ENCODE results near the gene P3H4. TPM values are rescaled to one million over a fixed set of nuclear protein-coding genes. Genes with fewer than 3 reads are reported as not detected.

Gene P3H4
- total and polyA plus RNA-seq, 2 of the 4 experiments (the other 2 are of a cell fraction) = 21.5 to 66.7 TPM

DNA sequence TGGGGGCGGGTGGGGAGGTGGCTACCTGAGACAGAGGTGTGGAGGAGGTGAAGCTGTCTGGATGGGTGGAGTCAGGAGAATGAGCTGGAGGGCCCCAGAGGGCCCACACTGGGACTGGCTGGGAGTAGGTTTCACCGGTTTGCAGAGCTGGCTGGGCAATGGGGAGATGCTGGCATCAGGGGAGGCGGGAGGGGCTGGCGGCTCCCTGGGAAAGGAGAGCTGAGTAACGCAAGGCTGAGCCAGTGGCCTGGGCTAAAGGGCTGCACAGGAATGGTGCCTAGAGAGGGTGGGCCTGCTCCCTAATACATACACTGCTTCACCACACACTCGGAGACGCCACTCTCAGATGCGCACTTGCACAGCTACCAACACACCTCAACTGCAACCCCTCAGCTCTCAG lies 12.4 kb downstream of the P3H4 start:
- in situ Hi-C loops (cut with MboI; ENCODE audit: low sequenced_read_pairs) = no loop called here
- no peak overlapping the region for H2AFZ ChIP-seq (replicated peaks; ENCODE audit: low read length, poor library complexity)
- no peaks in the 10 kb centered on the region for H3K27me3 ChIP-seq (ENCODE audit: control insufficient read depth, insufficient read depth, low read length)
- 90% methylated on average over 5 of the region's 8 CpGs; no CpG with 5 or more reads in 1 of the 2 experiments for WGBS, 2 experiments (ENCODE audit: extremely low coverage in 2 of 2, insufficient read length in 1 of 2)
- no peak overlapping the region for H3K23ac ChIP-seq (ENCODE audit: low read depth, low read length)
- H3K56ac ChIP-seq (ENCODE audit: extremely low read depth, insufficient read depth, low read length) = no peak overlapping the region
- H3K27ac ChIP-seq (ENCODE audit: insufficient read depth, low read length) = no peak overlapping the region
- H4K20me1 ChIP-seq (ENCODE audit: insufficient read depth, low read length) = no peaks in the 10 kb centered on the region
- H3K4ac ChIP-seq (ENCODE audit: low read depth, low read length) = no peak overlapping the region
- no peak overlapping the region for H3K9ac ChIP-seq (ENCODE audit: low read depth, low read length)
- no peak overlapping the region for H4K8ac ChIP-seq (ENCODE audit: low read depth in 2 of 2, low read length in 2 of 2)
- BruUV-seq (replicated peaks) = no TSS peak
- no peak overlapping the region for H3K18ac ChIP-seq (ENCODE audit: low read depth, low read length)
- H2BK20ac ChIP-seq (ENCODE audit: low read depth, low read length) = no peak overlapping the region
- no peak overlapping the region for H2BK15ac ChIP-seq (ENCODE audit: low read depth, low read length)
- H2AK9ac ChIP-seq (replicated peaks; ENCODE audit: low read depth, low read length, poor library complexity) = no peak overlapping the region
- ATAC-seq (ENCODE audit: low read depth) = no peak
- TF ChIP-seq FOS (IDR thresholded peaks at IDR 0.05; ENCODE audit: low read depth, low read length) (no peak), POLR2A (IDR thresholded peaks at IDR 0.05; ENCODE audit: low read depth, low read length) (no peak), MXI1 (IDR thresholded peaks at IDR 0.05; ENCODE audit: borderline replicate concordance, low read depth, low read length) (no peak), CHD1 (IDR thresholded peaks at IDR 0.05; ENCODE audit: low read depth, low read length) (no peak), SMC3 (IDR thresholded peaks at IDR 0.05; ENCODE audit: low read depth, low read length) (no peak), NFE2L2 (IDR thresholded peaks at IDR 0.05; ENCODE audit: low read depth, low read length) (no peak), RCOR1 (IDR thresholded peaks at IDR 0.05; ENCODE audit: insufficient replicate concordance, low read length) (no peak), RFX5 (IDR thresholded peaks at IDR 0.05; ENCODE audit: low read depth, low read length) (no peak), RAD21 (IDR thresholded peaks at IDR 0.05; ENCODE audit: low read length) (no peak), MAFK (IDR thresholded peaks at IDR 0.05; ENCODE audit: low read depth, low read length) (no peak), BHLHE40 (IDR thresholded peaks at IDR 0.05; ENCODE audit: low read depth, low read length) (no peak), CEBPB (IDR thresholded peaks at IDR 0.05; ENCODE audit: low read depth, low read length) (no peak), MAZ (IDR thresholded peaks at IDR 0.05; ENCODE audit: borderline replicate concordance, low read depth, low read length) (no peak)
- TF ChIP-seq, protein P1, sequence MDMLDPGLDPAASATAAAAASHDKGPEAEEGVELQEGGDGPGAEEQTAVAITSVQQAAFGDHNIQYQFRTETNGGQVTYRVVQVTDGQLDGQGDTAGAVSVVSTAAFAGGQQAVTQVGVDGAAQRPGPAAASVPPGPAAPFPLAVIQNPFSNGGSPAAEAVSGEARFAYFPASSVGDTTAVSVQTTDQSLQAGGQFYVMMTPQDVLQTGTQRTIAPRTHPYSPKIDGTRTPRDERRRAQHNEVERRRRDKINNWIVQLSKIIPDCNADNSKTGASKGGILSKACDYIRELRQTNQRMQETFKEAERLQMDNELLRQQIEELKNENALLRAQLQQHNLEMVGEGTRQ (IDR thresholded peaks at IDR 0.05; ENCODE audit: low read depth, low read length) = no peak
- TF ChIP-seq, protein P2, sequence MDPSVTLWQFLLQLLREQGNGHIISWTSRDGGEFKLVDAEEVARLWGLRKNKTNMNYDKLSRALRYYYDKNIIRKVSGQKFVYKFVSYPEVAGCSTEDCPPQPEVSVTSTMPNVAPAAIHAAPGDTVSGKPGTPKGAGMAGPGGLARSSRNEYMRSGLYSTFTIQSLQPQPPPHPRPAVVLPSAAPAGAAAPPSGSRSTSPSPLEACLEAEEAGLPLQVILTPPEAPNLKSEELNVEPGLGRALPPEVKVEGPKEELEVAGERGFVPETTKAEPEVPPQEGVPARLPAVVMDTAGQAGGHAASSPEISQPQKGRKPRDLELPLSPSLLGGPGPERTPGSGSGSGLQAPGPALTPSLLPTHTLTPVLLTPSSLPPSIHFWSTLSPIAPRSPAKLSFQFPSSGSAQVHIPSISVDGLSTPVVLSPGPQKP (IDR thresholded peaks at IDR 0.05; ENCODE audit: borderline replicate concordance, low read depth, low read length) = no peak
- TF ChIP-seq, protein P3, sequence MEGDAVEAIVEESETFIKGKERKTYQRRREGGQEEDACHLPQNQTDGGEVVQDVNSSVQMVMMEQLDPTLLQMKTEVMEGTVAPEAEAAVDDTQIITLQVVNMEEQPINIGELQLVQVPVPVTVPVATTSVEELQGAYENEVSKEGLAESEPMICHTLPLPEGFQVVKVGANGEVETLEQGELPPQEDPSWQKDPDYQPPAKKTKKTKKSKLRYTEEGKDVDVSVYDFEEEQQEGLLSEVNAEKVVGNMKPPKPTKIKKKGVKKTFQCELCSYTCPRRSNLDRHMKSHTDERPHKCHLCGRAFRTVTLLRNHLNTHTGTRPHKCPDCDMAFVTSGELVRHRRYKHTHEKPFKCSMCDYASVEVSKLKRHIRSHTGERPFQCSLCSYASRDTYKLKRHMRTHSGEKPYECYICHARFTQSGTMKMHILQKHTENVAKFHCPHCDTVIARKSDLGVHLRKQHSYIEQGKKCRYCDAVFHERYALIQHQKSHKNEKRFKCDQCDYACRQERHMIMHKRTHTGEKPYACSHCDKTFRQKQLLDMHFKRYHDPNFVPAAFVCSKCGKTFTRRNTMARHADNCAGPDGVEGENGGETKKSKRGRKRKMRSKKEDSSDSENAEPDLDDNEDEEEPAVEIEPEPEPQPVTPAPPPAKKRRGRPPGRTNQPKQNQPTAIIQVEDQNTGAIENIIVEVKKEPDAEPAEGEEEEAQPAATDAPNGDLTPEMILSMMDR (conservative IDR thresholded peaks at IDR 0.05; ENCODE audit: low read depth, low read length) = no peak
- H4K91ac ChIP-seq (ENCODE audit: insufficient read depth, low read depth, low read length) = no peak overlapping the region
- dilution Hi-C loops (cut with HindIII; ENCODE audit: low sequenced_read_pairs, unreplicated experiment) = no loop called here
- no peak overlapping the region for H4K5ac ChIP-seq (ENCODE audit: low read depth, low read length)
- no peak overlapping the region for H2BK5ac ChIP-seq (ENCODE audit: low read depth, low read length, poor library complexity, severe bottlenecking)
- no peak overlapping the region for H3K4me2 ChIP-seq (ENCODE audit: low read depth, low read length)
- peaks cover 5% of the 10 kb centered on the region; the same call in 1 of the 2 replicates for H3K36me3 ChIP-seq (ENCODE audit: control insufficient read depth, insufficient read depth, low read length)
- peaks cover 14% of the 10 kb centered on the region for H3K4me1 ChIP-seq (ENCODE audit: control insufficient read depth, insufficient read depth, low read length)
- no peaks in the 10 kb centered on the region for H3K9me3 ChIP-seq (ENCODE audit: control insufficient read depth, insufficient read depth, low read length)
- no peak overlapping the region for H2BK120ac ChIP-seq (ENCODE audit: low read depth, low read length)
- ChIA-PET POLR2A (ENCODE audit: unreplicated experiment) (no interaction called here), CTCF (no interaction called here)
- no peak overlapping the region for H2AK5ac ChIP-seq (ENCODE audit: low read depth, low read length)
- no peak overlapping the region for H3K14ac ChIP-seq (replicated peaks; ENCODE audit: low read depth, low read length)
- no peak for DNase-seq
- H3K79me1 ChIP-seq (ENCODE audit: low read depth in 1 of 2, low read length in 2 of 2) = no peaks in the 10 kb centered on the region; a peak in 1 of 4 replicates
- no peak overlapping the region for H3K4me3 ChIP-seq (ENCODE audit: insufficient read depth, low read depth, low read length)
- no peaks in the 10 kb centered on the region for H3K9me1 ChIP-seq (ENCODE audit: insufficient read depth, low read length)
- intact Hi-C loops (cut with micrococcal nuclease) = no loop called here

All from IMR-90 (cell line).